HepG2 (cell line): ENCODE data around the gene LMBRD2. TPM values are rescaled to one million over a fixed set of nuclear protein-coding genes. Genes with fewer than 3 reads are reported as not detected.
A peak's percentile ranks its signal among the peaks of the same experiment; 100 is the strongest.

Experiments
- ADNP ChIP-seq: sonication (generic); formaldehyde crosslinking; IDR thresholded peaks from 2 replicates; pipeline ENCODE4 v1.4.0; 2020; ENCODE audit warnings: missing genetic modification reagents
- HMG20B ChIP-seq: conservative IDR thresholded peaks from 2 replicates; pipeline ENCODE4 v1.6.1; 2016; ENCODE audit warnings: missing genetic modification reagents, missing compliant biosample characterization
- KLF9 ChIP-seq: IDR thresholded peaks from 2 replicates; pipeline ENCODE4 v1.6.1; 2016; ENCODE audit warnings: low read depth
- MED13 ChIP-seq: sonication (generic); formaldehyde crosslinking; IDR thresholded peaks from 2 replicates; pipeline ENCODE4 v1.5.0; 2020; ENCODE audit warnings: missing genetic modification reagents
- NR3C1 ChIP-seq: sonication (generic); formaldehyde crosslinking; IDR thresholded peaks from 2 replicates; pipeline ENCODE4 v1.4.0; 2020; ENCODE audit warnings: missing genetic modification reagents
- RFX5 ChIP-seq: IDR thresholded peaks from 2 replicates; pipeline ENCODE4 v1.6.1; 2011; ENCODE audit warnings: low read depth, low read length, improper control_type of control experiment
- SKIL ChIP-seq: sonication (generic); formaldehyde crosslinking; IDR thresholded peaks from 2 replicates; pipeline ENCODE4 v1.8.0; 2022; ENCODE audit warnings: missing genetic modification reagents, mild to moderate bottlenecking, moderate library complexity, borderline replicate concordance
- SMARCE1 ChIP-seq: fragments of 450-650 bp; IDR thresholded peaks from 2 replicates; pipeline ENCODE4 v1.6.1; 2017; ENCODE audit warnings: borderline replicate concordance
- SRF ChIP-seq: IDR thresholded peaks from 2 replicates; pipeline ENCODE4 v1.6.1; 2011; ENCODE audit warnings: mild to moderate bottlenecking, low read depth, low read length, moderate library complexity
- THYN1 ChIP-seq: sonication (generic); formaldehyde crosslinking; IDR thresholded peaks from 2 replicates; pipeline ENCODE4 v1.8.1; 2023; ENCODE audit warnings: low read depth, mild to moderate bottlenecking, moderate library complexity, missing genetic modification reagents, borderline replicate concordance
- ZBTB37 ChIP-seq: sonication (generic); formaldehyde crosslinking; IDR thresholded peaks from 2 replicates; pipeline ENCODE4 v1.4.0; 2020; ENCODE audit warnings: mild to moderate bottlenecking, missing genetic modification reagents
- ZBTB42 ChIP-seq: sonication (generic); formaldehyde crosslinking; IDR thresholded peaks from 2 replicates; pipeline ENCODE4 v1.5.0; 2020; ENCODE audit warnings: mild to moderate bottlenecking, missing genetic modification reagents
- ZNF160 ChIP-seq: sonication (generic); formaldehyde crosslinking; IDR thresholded peaks from 2 replicates; pipeline ENCODE4 v1.8.0; 2022; ENCODE audit warnings: mild to moderate bottlenecking, inconsistent platforms, missing genetic modification reagents
- ZNF33A ChIP-seq: sonication (generic); formaldehyde crosslinking; IDR thresholded peaks from 2 replicates; pipeline ENCODE4 v1.5.1; 2020; ENCODE audit warnings: missing genetic modification reagents, mild to moderate bottlenecking, moderate library complexity, borderline replicate concordance
- ZNF552 ChIP-seq: sonication (generic); formaldehyde crosslinking; IDR thresholded peaks from 2 replicates; pipeline ENCODE4 v1.9.0; 2022; ENCODE audit warnings: missing genetic modification reagents, mild to moderate bottlenecking, borderline replicate concordance
- ZNF720 ChIP-seq: sonication (generic); formaldehyde crosslinking; IDR thresholded peaks from 2 replicates; pipeline ENCODE4 v1.4.0; 2020; ENCODE audit warnings: missing genetic modification reagents
- ZNF83 ChIP-seq: sonication (generic); formaldehyde crosslinking; IDR thresholded peaks from 2 replicates; pipeline ENCODE4 v1.4.0; 2020; ENCODE audit warnings: missing genetic modification reagents, mild to moderate bottlenecking, borderline replicate concordance
- ZSCAN12 ChIP-seq: sonication (generic); formaldehyde crosslinking; IDR thresholded peaks from 2 replicates; pipeline ENCODE4 v1.9.0; 2021; ENCODE audit warnings: mild to moderate bottlenecking, missing genetic modification reagents
- polyA plus RNA-seq, 8 experiments: library from polyadenylated mRNA; depleted of rRNA in 3 of 8; stranded (reverse) in 7 of 8; unstranded in 1 of 8; fragments of >200 nt; fragmentation: Illumina TruSeq in 4 of 8; extraction: Trizol in 4 of 8; gene quantifications; 2 replicates each; pipeline versions ENCODE4 v1.2.1 to v1.2.3, GENCODE V29; 2011 to 2016; ENCODE audit warnings: low read depth in 4 of 8, missing spikeins in 1 of 8, mixed read lengths in 1 of 8; ENCODE audit not compliant: insufficient read depth in 1 of 8
- total RNA-seq, 5 experiments: library from RNA; depleted of rRNA; stranded (reverse); fragments of >200 nt; fragmentation: Illumina TruSeq; extraction: Trizol; gene quantifications; 2 replicates each; pipeline ENCODE4 v1.2.3, GENCODE V29; 2016; ENCODE audit warnings: low read depth in 1 of 5
- TF ChIP-seq, protein P1 (sequence below): sonication (generic); formaldehyde crosslinking; IDR thresholded peaks from 2 replicates; pipeline ENCODE4 v1.4.0; 2020; ENCODE audit warnings: missing genetic modification reagents, borderline replicate concordance
- TF ChIP-seq, protein P2 (sequence below): sonication (generic); formaldehyde crosslinking; IDR thresholded peaks from 2 replicates; pipeline ENCODE4 v1.4.0; 2020; ENCODE audit warnings: mild to moderate bottlenecking, missing genetic modification reagents

Gene LMBRD2
- total and polyA plus RNA-seq, 2 of the 13 experiments (the other 11 are each of a cell fraction or from before 2014, with no cell fraction given), result 2.0 to 4.7 TPM

DNA sequence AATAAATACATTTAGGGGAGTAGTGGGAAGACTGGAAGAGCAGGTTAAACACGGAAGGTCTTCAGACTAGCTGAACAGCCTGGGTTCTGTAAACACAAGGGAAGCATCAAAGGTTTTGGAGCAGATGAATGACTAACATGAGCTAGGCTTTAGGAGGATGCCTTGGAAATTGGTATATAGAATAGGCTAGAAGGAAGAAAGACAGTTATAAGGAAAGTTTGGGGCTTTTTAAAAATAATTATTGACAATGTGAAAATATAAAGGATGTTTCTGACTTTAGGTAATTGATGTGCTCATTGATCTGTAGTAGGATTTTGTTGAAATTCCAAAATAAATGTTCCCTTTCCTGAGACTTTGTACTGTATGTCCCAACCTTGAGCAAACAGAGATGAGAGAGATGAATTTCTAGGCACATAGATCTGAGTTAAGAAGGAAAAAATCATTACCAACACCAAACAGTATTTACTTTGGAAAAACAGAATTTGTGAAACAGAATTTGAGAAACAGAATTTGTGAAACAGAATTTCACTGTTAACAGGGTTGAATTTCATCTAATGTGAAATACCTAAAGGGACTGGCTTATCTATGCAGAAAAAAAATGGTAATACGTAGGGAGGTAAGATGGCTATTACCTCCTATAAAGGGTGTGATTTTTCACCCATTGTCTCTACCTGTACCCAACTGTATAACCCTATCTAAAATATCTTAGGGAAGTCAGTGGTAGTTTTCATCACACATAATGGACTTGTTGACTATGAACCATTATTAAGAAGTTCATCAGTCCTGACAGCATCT is 29.1 kb upstream of the LMBRD2 start (continued):
- TF ChIP-seq SRF (no peak), SMARCE1 (no peak), SKIL (peak; percentile 68; the same call in 1 of the 2 replicates), THYN1 (CRISPR knock-in tag) (no peak), HMG20B (0 out of 2 replicates have a peak, but pooled peaks have one; percentile 16), ZNF160 (no peak), ZNF33A (no peak), RFX5 (no peak), ZBTB42 (no peak), ZSCAN12 (CRISPR knock-in tag) (no peak), MED13 (peak; percentile 77; the same call in 1 of the 2 replicates), KLF9 (no peak), ADNP (CRISPR knock-in tag) (no peak), NR3C1 (CRISPR knock-in tag) (no peak), ZNF83 (CRISPR knock-in tag) (no peak), ZNF720 (no peak), ZBTB37 (CRISPR knock-in tag) (0 out of 2 replicates have a peak, but pooled peaks have one; percentile 43), ZNF552 (CRISPR knock-in tag) (no peak)
- TF ChIP-seq, protein P1, sequence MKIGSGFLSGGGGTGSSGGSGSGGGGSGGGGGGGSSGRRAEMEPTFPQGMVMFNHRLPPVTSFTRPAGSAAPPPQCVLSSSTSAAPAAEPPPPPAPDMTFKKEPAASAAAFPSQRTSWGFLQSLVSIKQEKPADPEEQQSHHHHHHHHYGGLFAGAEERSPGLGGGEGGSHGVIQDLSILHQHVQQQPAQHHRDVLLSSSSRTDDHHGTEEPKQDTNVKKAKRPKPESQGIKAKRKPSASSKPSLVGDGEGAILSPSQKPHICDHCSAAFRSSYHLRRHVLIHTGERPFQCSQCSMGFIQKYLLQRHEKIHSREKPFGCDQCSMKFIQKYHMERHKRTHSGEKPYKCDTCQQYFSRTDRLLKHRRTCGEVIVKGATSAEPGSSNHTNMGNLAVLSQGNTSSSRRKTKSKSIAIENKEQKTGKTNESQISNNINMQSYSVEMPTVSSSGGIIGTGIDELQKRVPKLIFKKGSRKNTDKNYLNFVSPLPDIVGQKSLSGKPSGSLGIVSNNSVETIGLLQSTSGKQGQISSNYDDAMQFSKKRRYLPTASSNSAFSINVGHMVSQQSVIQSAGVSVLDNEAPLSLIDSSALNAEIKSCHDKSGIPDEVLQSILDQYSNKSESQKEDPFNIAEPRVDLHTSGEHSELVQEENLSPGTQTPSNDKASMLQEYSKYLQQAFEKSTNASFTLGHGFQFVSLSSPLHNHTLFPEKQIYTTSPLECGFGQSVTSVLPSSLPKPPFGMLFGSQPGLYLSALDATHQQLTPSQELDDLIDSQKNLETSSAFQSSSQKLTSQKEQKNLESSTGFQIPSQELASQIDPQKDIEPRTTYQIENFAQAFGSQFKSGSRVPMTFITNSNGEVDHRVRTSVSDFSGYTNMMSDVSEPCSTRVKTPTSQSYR (CRISPR knock-in tag), result no peak
- TF ChIP-seq, protein P2, sequence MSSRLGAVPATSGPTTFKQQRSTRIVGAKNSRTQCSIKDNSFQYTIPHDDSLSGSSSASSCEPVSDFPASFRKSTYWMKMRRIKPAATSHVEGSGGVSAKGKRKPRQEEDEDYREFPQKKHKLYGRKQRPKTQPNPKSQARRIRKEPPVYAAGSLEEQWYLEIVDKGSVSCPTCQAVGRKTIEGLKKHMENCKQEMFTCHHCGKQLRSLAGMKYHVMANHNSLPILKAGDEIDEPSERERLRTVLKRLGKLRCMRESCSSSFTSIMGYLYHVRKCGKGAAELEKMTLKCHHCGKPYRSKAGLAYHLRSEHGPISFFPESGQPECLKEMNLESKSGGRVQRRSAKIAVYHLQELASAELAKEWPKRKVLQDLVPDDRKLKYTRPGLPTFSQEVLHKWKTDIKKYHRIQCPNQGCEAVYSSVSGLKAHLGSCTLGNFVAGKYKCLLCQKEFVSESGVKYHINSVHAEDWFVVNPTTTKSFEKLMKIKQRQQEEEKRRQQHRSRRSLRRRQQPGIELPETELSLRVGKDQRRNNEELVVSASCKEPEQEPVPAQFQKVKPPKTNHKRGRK (CRISPR knock-in tag), result no peak
